IPS-18c (cell line): ENCODE measurements around the gene ACTRT2.

ENCODE experiments used
- H3K4me3 ChIP-seq: 2 replicates; pipeline ENCODE4 v1.7.0; 2013; ENCODE audit warnings: low read depth, mild to moderate bottlenecking, low read length, moderate library complexity; ENCODE audit not compliant: insufficient read depth
- H3K9me3 ChIP-seq: one replicate; pipeline ENCODE4 v1.6.1; 2013; ENCODE audit warnings: mild to moderate bottlenecking, low read length, moderate library complexity; ENCODE audit not compliant: control insufficient read depth, insufficient read depth

Gene ACTRT2

DNA sequence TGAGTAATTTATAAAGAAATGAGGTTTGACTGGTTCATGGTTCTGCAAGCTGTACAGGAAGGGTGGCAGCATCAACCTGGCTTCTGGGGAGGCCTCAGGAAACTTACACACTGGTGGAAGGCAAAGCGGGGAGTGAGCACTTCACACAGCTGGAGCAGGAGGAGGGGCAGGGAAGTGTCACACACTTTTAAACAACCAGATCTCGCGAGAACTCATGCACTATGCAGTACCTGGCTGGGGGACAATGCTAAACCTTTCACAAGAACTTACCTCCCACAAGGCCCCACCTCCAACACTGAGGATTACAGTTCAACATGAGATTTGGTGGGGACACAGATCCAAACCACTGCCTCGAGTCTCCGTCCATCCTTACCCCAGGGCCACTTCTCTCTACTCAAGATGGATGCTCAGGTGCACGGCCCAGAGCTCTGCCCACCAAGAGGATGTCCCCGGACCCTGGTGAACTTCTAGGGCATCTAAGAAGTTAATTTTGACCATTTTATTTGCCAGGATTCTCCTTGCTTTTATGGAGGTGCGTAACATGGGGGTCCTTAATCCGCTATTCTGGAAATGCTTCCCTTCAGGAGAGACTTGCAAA, 22.7 kb upstream of the ACTRT2 start:
- Histone ChIP-seq H3K4me3 (no peak overlapping the region), H3K9me3 (peaks cover 10% of the 10 kb centered on the region)

DNA sequence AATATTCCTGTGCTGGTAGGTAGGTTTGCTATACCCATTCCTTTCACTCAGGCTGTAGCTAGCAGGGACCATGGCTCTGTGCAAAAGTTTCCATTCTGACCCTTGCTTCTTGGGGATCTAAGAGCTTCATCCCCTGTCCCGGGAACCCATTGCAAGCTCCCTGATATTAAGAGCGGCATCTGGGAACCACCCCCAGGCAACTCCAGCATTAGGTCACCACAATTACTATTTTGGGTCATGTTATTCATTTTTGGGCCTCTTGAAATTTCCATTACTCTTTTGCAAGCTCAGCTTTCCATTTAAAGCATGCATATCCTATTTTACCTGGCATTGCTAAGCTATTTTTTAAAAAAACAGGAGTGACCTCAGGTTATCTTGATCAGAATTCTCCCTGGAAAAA, 22.1 kb upstream of the ACTRT2 start:
- no peak overlapping the region for H3K4me3 ChIP-seq
- H3K9me3 ChIP-seq, result peaks cover 15% of the 10 kb centered on the region

DNA sequence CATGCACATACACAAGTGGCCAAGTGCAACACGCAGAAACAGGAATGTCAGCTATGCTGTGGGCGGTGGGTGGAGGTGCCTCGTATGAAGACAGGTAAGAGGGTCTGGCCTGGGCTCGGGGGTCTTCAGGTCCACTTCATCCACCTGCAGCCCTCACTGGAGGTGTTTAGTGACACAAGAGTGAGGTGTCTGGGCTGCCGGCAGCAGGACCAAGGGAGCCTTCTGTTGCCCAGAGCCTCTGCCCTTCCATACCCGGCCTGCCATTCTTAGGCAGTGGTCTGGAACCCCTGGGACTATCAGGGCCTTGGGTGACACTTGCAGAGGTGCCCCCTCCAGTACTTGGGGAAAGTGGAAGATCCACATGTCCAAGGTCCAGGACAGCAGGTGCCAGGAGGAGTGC, 21.7 kb upstream of the ACTRT2 start:
- H3K4me3 ChIP-seq, result no peak overlapping the region
- H3K9me3 ChIP-seq, result peaks cover 17% of the 10 kb centered on the region

DNA sequence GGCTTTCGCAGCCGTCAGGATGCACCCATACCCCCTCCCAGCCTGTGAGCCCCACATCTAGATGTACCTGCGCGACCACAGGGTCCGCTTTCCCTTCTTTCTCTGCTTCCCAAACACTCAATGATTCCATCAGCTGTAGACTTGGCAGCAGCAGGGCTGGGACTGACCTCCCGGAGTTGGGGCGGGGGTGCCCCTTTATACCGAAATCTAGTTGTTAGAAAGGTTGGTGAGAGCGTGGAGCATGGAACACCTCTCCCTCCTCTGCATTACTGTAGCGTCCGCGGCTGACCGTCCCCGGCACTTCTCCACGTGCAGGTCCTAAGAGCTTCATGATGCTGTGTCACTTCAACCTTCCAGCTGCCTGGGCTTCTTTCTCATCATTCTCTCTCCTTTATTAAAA, 21.1 kb upstream of the ACTRT2 start:
- Histone ChIP-seq H3K9me3 (peaks cover 19% of the 10 kb centered on the region), H3K4me3 (no peak overlapping the region)

DNA sequence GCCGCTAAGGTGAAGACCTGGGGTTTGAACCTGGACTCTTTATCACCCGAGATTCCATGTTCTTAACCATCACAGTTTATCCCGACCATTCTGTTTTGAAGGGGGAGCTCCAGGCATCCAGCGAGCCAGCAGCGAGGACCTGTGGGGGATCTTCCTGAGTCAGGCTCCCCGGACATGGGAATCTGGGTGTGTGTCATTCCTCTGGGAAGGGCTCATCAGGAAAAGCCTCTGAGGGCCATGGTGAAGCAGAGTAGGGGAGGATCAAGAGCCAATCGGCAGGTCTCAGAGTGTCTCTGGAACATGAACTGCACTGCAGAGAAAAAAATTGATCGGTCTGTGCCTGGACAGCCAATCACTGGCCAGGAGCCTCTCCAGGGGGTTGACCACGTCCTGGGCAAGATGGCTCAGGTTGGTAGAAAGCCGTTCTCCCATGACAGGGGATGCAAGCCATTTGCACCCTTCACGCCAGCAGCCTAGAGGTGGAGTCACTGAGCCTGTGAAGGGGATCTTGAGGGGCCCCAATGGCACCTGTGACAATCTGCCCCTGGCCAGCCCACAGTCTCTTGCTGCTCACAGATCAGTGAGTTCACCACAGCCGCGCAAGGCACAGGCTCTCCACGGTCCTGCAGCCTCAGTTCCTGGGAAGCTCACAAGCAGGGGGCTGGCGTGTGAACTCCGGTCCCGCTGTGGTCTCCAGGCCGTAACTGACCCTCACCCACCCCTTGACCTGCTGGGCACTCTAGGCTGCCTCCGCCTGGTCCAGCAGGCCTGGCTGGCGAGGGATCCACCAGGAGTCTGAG, 20.4 kb upstream of the ACTRT2 start:
- H3K9me3 ChIP-seq, result peaks cover 23% of the 10 kb centered on the region

DNA sequence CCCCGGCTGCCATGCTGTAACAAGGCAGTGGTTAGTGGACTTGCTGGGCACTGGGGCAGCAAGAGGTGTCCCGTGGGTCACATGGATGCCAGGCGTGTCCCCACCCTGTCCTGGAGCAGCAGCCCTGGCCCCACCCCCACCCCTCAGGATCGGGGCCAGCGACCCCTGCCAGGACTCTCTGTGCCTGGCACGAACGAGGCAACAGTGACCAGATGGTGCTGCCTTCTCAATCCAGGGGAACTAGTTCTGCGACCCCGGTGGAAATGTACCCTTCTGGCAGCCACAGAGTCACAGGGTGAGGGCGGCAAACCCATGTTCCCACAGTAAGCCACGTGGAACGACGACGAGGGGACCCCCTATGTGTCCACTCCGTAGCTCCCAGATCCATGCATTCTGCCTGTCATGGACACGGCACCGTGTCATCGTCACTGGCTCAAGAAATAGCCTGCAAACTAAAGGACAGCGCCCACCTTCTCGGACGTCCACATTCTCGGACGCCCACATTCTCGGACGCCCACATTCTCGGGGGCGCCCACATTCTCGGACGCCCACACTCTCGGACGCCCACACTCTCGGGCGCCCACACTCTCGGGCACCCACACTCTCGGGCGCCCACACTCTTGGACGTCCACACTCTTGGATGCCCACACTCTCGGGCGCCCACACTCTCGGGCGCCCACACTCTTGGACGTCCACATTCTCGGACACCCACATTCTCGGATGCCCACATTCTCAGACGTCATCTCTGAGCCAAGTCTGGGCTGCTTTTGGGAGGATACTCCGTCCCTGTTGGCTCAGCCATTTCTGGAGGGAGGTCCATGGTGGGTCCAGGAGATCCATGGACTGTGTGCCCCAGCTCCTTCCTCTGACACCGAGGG, 19.6 kb upstream of the ACTRT2 start:
- H3K9me3 ChIP-seq, result peaks cover 26% of the 10 kb centered on the region
- no peak overlapping the region for H3K4me3 ChIP-seq

More for the DNA sequence above, 20.4 kb upstream of the ACTRT2 start:
- no peak overlapping the region for H3K4me3 ChIP-seq

DNA sequence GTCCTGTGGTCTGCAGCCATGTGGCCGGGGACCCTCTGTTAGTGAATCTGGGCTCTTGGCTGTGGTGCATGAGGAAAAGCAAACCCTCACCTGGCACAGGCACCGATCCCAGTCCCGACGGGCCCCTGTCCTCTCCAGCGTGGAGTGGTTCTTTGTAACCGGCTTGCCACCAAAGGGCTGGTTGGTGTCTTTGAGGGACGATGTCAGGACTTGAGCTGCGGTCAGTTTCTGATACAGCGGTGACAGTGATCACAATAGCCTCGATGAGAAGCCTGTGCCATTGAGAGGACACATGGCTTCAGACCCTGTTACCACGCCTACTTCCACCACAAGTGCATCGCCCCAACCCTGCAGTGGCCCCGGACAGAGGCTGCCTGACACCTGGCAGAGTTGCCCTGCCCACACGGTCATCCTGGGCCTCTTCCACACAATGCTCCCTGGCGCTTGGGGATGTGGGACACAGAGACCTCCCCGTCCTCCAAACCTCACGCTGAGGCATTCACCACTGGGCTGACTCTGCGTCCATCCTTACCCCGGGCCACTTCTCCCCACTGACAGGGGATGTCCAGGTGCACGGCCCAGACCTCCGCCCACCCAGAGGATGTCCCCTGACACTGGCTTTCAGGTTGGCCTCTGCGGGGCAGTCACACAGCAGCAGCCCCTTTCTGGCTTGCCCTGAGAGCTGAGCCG, 18.8 kb upstream of the ACTRT2 start:
- peaks cover 32% of the 10 kb centered on the region for H3K9me3 ChIP-seq
- H3K4me3 ChIP-seq, result no peak overlapping the region; the same call in 1 of the 2 replicates

DNA sequence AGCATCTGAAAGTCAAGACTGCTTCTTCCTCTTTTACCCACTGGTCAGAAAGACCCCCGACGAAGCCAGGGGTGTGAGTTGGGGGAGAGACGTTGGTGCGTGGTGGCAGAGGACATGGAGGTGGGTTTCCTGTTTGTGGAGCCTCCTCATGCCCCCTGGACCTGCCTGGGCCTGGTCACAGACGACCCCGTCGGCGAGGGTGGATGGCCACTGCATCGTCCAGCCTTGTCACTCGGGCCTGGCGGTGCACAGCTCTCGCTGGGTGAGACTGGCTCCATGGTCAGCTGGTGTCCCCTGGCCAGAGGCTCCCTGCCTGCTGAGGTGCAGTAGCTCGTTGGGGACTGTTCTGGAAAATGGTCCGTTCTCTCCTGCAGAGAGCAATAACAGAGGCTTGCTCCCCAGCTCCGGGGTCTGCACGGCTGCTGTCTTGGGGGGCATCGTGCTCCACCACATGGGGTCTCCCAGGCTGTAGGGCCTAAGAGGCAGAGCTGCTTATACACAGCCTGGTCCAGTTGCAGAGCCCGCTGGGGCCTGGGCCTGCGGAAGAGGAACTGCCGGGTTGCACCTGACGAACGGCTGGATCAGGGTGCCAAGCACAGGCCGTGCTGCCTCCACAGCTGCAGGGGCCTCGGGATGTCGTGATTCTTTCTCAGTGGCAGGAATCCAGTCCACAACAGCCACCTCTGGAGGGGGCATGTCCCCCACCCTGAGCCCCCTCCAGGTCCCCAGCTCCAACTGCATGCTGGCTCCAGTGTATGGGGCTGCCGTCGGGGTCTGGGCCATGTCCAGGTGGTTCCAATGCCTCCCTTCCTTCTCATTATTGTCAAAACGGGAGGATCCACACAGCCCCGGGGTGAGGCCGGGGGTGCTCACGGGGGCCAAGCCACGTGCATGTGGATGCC, 18.0 kb upstream of the ACTRT2 start:
- peaks cover 36% of the 10 kb centered on the region for H3K9me3 ChIP-seq

DNA sequence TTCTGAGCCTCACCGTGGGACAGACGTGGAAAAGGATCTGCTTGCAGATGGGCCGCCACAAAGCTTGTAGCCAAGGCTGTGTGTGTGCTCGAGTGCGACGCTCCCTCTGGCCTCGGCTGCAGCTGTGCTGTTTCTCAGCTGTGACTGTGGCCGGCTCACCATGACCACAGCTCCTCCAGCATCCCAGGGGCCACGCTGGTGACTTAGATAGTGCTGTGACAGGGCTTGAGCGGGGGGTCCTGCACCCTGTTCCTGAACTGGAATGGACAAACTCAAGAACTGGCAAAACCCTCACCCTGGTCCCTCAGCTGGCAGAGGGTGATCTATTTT, 17.4 kb upstream of the ACTRT2 start:
- H3K9me3 ChIP-seq, result peaks cover 43% of the 10 kb centered on the region

More for the DNA sequence above, 18.0 kb upstream of the ACTRT2 start:
- no peak overlapping the region for H3K4me3 ChIP-seq

DNA sequence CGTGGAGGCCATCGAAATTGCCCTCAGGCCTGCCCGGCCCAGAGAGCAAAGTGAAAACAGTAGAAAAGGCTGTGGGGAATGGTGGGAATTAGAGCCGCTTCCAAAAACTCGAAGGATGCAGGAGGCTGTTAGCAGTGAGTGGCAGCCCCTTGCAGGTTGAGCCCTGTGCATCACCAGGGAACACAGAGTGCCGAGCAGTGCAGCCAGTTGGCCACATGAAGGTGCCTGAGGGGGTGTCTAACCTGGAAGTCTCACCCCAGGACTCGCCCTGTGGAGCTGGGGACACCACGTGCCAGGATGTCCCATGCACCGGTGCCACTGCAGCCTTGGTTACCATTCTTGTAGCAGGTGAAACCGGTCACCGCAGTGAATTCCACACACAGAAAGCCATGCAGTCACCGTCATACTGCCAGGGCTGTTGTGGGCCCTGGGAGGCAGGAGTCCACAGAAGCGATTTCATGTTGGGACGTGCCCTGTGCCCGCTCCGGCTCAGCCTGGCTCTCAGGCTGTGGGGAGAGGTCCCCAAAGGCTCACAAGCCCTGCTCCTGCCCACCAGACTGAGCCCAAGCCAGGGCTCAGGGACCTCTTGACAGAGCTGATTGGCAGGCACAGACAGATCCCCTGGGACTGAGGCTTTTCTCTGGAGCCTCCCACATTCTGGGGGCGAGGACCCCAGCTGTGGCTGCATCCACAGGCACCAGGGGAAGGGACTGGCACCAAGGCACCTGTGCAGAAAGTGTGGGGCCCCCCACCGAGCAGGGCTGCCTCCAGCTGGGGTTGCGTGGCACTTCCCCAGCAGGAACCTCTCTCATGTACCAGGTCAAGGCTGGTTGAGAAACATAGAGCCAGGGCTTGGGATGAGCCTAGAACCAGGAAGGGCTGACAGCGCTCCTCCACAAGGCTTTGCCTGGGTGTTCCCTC, 16.7 kb upstream of the ACTRT2 start:
- Histone ChIP-seq H3K4me3 (no peak overlapping the region; the same call in 1 of the 2 replicates), H3K9me3 (peaks cover 41% of the 10 kb centered on the region)

More for the DNA sequence above, 17.4 kb upstream of the ACTRT2 start:
- no peak overlapping the region for H3K4me3 ChIP-seq

DNA sequence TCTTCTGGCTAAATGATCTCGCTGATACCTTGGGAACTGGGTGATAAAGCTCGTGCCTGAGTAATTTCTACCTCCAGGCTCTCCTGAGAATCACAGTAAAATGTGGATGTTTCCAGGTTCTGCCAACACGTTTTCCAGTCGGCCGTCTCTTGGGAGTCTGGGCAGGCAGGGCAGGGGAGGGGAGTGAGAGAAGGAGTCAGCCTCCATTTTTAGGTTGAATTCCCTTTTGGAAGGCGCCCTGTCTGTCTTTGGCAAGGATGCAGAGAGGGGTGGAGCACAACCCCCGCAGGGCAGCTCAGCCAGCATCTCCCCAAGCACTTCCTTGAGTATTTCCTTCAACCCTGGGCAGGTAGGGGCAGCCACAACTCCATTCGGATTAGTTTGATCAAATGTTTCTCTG, 15.5 kb upstream of the ACTRT2 start:
- no peak overlapping the region for H3K4me3 ChIP-seq

DNA sequence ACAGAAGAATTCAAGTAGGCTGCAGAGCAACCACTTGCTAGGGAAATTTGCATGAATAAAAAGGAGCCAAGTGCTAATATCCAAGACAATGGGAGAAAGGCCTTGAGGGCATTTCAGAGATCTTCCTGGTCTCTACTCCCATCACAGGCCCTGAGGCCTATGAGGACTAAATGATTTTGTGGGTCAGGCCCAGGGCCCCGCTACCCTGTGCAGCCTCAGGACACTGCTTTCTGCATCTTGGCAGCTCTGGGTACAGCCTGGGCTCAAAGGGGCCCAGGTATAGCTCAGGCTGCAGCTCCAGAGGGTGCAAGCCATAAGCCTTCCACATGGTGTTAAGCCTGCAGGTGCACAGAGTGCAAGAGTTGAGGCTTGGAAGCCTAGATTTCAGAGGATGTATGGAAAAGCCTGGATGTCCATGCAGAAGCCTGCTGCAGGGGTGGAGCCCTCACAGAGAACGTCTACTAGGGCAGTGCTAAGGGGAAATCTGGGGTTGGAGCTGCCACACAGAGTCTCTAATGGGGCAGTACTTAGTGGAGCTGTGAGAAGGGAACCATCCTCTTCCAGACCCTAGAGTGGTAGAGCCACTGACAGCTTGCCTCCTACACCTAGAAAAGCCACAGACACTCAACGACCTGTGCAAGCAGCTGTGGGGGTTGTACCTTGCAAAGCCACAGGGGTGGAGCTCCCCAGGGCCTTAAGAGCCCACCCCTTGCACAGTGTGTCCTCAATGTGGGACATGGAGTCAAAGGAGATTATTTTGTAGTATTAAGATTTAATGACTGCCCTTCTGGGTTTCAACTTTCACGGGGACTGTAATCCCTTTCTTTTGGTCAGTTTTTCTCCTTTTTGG, 13.7 kb upstream of the ACTRT2 start:
- Histone ChIP-seq H3K4me3 (no peak overlapping the region), H3K9me3 (peaks cover 35% of the 10 kb centered on the region)

More for the DNA sequence above, 15.5 kb upstream of the ACTRT2 start:
- H3K9me3 ChIP-seq, result peaks cover 41% of the 10 kb centered on the region

DNA sequence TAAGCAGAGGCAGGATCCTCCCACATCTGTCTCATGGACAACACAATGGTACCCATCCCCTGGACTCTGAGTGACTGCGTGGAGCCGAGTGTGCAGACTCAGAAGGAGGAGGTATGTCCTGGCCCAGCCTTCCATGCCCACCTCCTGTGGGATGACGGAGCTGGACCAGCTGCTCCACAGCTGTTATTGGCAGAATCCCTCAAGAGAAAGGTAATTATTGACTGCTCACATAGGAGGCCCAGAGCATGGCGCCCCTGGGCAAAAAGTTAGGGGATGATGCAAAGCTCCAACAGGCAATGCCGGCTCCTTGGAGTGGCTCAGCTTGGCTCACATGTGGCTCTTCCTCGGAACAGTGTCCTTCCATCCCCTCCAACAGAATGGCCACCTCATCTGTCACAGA, 12.2 kb upstream of the ACTRT2 start:
- Histone ChIP-seq H3K4me3 (no peak overlapping the region), H3K9me3 (peaks cover 29% of the 10 kb centered on the region)

DNA sequence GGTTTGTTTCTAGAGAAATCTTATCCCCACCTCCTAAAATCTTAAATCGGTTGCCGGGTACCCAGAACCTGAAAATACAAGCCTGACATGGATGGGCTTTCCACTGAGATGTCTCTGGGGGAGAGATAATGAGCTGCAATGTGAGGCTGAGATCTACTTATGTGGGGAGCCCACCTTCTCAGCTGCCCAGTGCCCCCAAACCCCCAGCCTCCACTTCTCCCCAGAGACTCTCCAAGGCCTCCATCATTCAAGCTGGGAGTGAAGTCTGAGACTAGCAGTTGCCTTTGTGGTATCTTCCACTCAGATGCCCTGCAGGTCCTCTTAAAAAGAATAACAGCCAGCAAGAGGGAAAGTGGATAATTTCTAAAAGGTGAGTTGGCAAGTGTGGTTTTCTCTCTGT, 11.7 kb upstream of the ACTRT2 start:
- H3K4me3 ChIP-seq, result no peak overlapping the region
- peaks cover 26% of the 10 kb centered on the region for H3K9me3 ChIP-seq

DNA sequence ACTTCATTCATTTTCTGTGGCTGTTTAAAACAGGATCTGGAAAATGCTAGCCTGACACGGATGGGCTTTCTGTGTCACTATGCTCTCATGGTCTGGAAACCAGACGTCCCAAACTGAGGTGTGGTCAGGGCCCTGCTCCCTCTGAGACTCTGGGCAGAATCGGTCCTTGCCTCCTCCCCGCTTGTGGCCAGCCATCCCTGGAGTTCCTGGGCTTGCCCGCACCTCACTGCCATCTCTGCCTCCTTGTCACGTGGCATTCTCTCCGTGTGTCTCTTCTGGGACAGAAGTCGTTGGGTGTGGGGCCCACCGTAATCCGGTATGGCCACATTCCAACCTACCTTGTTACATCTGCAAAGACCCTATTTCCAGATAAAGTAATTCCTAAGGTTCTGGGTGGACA, 10.1 kb upstream of the ACTRT2 start:
- no peak overlapping the region for H3K4me3 ChIP-seq
- H3K9me3 ChIP-seq, result peaks cover 18% of the 10 kb centered on the region
